Liver (tissue), 9 donors: ENCODE measurements around the gene PAX5. TPM values are rescaled to one million over a fixed set of nuclear protein-coding genes. Genes with fewer than 3 reads are reported as not detected.

Source experiments
- DNase-seq: peaks from one replicate; pipeline ENCODE4 v3.0.0-alpha.2; 2017; ENCODE audit warnings: low spot score
- H3K27ac ChIP-seq, 2 donors: one replicate each; pipeline ENCODE4 v1.7.0; 2013; ENCODE audit warnings: inconsistent platforms in 2 of 2, low read length in 2 of 2, control low read depth in 1 of 2, low read depth in 1 of 2, mild to moderate bottlenecking in 1 of 2
- H3K27me3 ChIP-seq, 4 donors: one replicate each; pipeline versions ENCODE4 v1.6.1 to v1.7.0; 2013; ENCODE audit warnings: low read length in 3 of 4, inconsistent platforms in 1 of 4, mild to moderate bottlenecking in 1 of 4, moderate library complexity in 1 of 4; ENCODE audit not compliant: control insufficient read depth in 4 of 4, insufficient read depth in 4 of 4
- H3K36me3 ChIP-seq, 4 donors: one replicate each; pipeline versions ENCODE4 v1.6.1 to v1.7.0; 2013; ENCODE audit warnings: low read length in 3 of 4, mild to moderate bottlenecking in 3 of 4, low read depth in 1 of 4, moderate library complexity in 1 of 4; ENCODE audit not compliant: control insufficient read depth in 4 of 4, insufficient read depth in 3 of 4
- H3K4me1 ChIP-seq, 4 donors: one replicate each; pipeline versions ENCODE4 v1.6.1 to v1.7.0; 2013; ENCODE audit warnings: low read length in 3 of 4, mild to moderate bottlenecking in 3 of 4, moderate library complexity in 1 of 4; ENCODE audit not compliant: control insufficient read depth in 4 of 4, insufficient read depth in 4 of 4
- H3K4me3 ChIP-seq, 3 donors: one replicate each; pipeline versions ENCODE4 v1.6.1 to v1.7.0; 2013; ENCODE audit warnings: low read length in 3 of 3, control low read depth in 1 of 3, low read depth in 1 of 3, mild to moderate bottlenecking in 1 of 3
- H3K9ac ChIP-seq, 2 donors: one replicate each; pipeline ENCODE4 v1.7.0; 2013; ENCODE audit warnings: low read length in 2 of 2, mild to moderate bottlenecking in 2 of 2, moderate library complexity in 2 of 2, control low read depth in 1 of 2, low read depth in 1 of 2
- H3K9me3 ChIP-seq, 4 donors: one replicate each; pipeline versions ENCODE4 v1.6.1 to v1.7.0; 2013; ENCODE audit warnings: low read length in 3 of 4; ENCODE audit not compliant: control insufficient read depth in 4 of 4
- EGR1 ChIP-seq, 2 donors: IDR thresholded peaks; 2 replicates each; pipeline ENCODE4 v1.6.1; 2016 to 2018; ENCODE audit warnings: antibody characterized with exemption in 2 of 2, low read depth in 2 of 2
- FOXA1 ChIP-seq: IDR thresholded peaks from 2 replicates; pipeline ENCODE4 v1.6.1; 2016; ENCODE audit warnings: antibody characterized with exemption
- GABPA ChIP-seq, 2 donors: IDR thresholded peaks in 1 of 2; conservative IDR thresholded peaks in 1 of 2; 2 replicates each; pipeline ENCODE4 v1.6.1; 2016; ENCODE audit warnings: antibody characterized with exemption in 2 of 2, mild to moderate bottlenecking in 1 of 2, moderate library complexity in 1 of 2
- HNF4A ChIP-seq, 2 donors: conservative IDR thresholded peaks; 2 replicates each; pipeline ENCODE4 v1.6.1; 2016; ENCODE audit warnings: antibody characterized with exemption in 2 of 2, mild to moderate bottlenecking in 2 of 2
- HNF4G ChIP-seq: IDR thresholded peaks from 2 replicates; pipeline ENCODE4 v1.6.1; 2016; ENCODE audit warnings: antibody characterized with exemption
- JUND ChIP-seq, 2 donors: IDR thresholded peaks; 2 replicates each; pipeline ENCODE4 v1.6.1; 2016; ENCODE audit warnings: antibody characterized with exemption in 2 of 2
- NR2F2 ChIP-seq: IDR thresholded peaks from 2 replicates; pipeline ENCODE4 v1.6.1; 2016; ENCODE audit warnings: antibody characterized with exemption
- RAD21 ChIP-seq, 2 donors: IDR thresholded peaks; 2 replicates each; pipeline ENCODE4 v1.6.1; 2016; ENCODE audit warnings: antibody characterized with exemption in 2 of 2, mild to moderate bottlenecking in 2 of 2
- RXRA ChIP-seq, 2 donors: IDR thresholded peaks; 2 replicates each; pipeline ENCODE4 v1.6.1; 2017 to 2018; ENCODE audit warnings: antibody characterized with exemption in 2 of 2, mild to moderate bottlenecking in 1 of 2
- SP1 ChIP-seq: IDR thresholded peaks from 2 replicates; pipeline ENCODE4 v1.6.1; 2018; ENCODE audit warnings: antibody characterized with exemption, mild to moderate bottlenecking
- YY1 ChIP-seq: IDR thresholded peaks from 2 replicates; pipeline ENCODE4 v1.6.1; 2016; ENCODE audit warnings: antibody characterized with exemption, mild to moderate bottlenecking
- WGBS: extraction: QIAGEN DNeasy Blood & Tissue Kit; methylation state at CpG from one replicate; pipeline ENCODE4 v1.1.7; 2013; 5-methylcytosine and 5-hydroxymethylcytosine counted together
- polyA plus RNA-seq, 2 donors: library from polyadenylated mRNA; stranded (reverse) in 1 of 2; unstranded in 1 of 2; fragments of 200-250 nt in 1 of 2; fragments of >200 nt in 1 of 2; fragmentation: Nextera tagmentation in 1 of 2; extraction: Ambion mirVana in 1 of 2; gene quantifications; one replicate each; pipeline versions ENCODE4 v1.2.1 to v1.2.3, GENCODE V29; 2013 to 2015
- total RNA-seq, 2 donors: library from RNA; depleted of rRNA; stranded (reverse); fragments of >200 nt; gene quantifications; one replicate each; pipeline ENCODE4 v1.2.3, GENCODE V29; 2014
- TF ChIP-seq, protein P1 (sequence below): IDR thresholded peaks from 2 replicates; pipeline ENCODE4 v1.6.1; 2016; ENCODE audit warnings: antibody characterized with exemption
- TF ChIP-seq, protein P2 (sequence below): IDR thresholded peaks from 2 replicates; pipeline ENCODE4 v1.6.1; 2016; ENCODE audit warnings: antibody characterized with exemption
- TF ChIP-seq, protein P3 (sequence below): fragments of 150-350 bp; IDR thresholded peaks from 2 replicates; pipeline ENCODE4 v1.5.1; 2017; ENCODE audit warnings: improper control_type of control experiment, low read depth, low read length; ENCODE audit not compliant: missing input control
- TF ChIP-seq, protein P4 (sequence below): IDR thresholded peaks from 2 replicates; pipeline ENCODE4 v1.6.1; 2016; ENCODE audit warnings: antibody characterized with exemption, mild to moderate bottlenecking
- TF ChIP-seq, protein P5 (sequence below): IDR thresholded peaks from 2 replicates; pipeline ENCODE4 v1.6.1; 2016; ENCODE audit warnings: antibody characterized with exemption
- donor health status: healthy.
- donor health status: healthy.
- donor health status: healthy.
- donor health status: healthy.
- donor health status: healthy.

PAX5 gene
- total and polyA plus RNA-seq, 4 donors = 0.05 to 2.7 (median 0.11) TPM

DNA sequence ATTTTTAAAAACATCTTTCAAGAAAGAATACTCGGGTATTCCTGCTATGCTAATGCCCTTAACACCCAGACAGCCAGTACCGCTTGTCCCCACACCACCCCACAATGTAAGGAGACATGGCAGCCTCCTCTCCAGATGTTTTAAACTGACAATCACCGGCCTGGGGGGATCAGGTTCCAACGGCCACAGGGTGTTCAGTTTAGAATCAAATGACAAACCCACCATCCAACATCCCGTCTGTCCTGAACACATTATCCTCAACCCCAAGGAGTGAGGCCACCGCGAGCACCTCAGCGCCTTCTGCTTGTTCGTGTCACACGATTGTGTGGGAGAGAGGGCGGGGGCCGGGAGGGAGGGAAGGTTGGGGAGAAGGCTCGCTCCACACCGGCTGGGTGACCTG is 152.8 kb downstream of the PAX5 start (continued):
- TF ChIP-seq FOXA1 = no peak

DNA sequence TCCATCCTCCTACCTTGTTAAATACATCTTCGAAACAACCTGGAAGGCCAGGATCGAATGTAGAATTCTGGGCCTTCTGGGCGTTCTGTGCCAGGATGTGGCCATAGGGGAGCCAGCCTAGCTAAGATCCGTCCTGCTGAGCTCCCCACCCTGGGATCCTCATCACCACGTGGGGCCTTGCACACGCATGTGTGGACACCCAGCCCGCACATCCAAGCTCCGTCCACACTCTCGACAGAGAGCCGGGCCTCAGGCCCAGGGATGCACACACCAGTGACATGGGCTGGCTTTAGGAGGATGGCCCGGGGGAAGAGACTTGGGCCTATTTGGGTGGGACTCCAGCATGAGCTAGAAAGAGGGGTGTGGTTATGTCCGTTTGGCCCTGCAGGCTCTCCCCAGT is 154.0 kb downstream of the PAX5 start:
- H3K27me3 ChIP-seq = peaks cover 0 to 5% (median 0%) of the 10 kb centered on the region in 4 donors
- H3K9me3 ChIP-seq = no peaks in the 10 kb centered on the region
- TF ChIP-seq, protein P1, sequence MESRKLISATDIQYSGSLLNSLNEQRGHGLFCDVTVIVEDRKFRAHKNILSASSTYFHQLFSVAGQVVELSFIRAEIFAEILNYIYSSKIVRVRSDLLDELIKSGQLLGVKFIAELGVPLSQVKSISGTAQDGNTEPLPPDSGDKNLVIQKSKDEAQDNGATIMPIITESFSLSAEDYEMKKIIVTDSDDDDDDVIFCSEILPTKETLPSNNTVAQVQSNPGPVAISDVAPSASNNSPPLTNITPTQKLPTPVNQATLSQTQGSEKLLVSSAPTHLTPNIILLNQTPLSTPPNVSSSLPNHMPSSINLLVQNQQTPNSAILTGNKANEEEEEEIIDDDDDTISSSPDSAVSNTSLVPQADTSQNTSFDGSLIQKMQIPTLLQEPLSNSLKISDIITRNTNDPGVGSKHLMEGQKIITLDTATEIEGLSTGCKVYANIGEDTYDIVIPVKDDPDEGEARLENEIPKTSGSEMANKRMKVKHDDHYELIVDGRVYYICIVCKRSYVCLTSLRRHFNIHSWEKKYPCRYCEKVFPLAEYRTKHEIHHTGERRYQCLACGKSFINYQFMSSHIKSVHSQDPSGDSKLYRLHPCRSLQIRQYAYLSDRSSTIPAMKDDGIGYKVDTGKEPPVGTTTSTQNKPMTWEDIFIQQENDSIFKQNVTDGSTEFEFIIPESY = no peak
- TF ChIP-seq NR2F2 (no peak), YY1 (no peak), GABPA (IDR thresholded peaks at IDR 0.05 in 1 of 2, conservative IDR thresholded peaks at IDR 0.05 in 1 of 2) (no peak), HNF4A (conservative IDR thresholded peaks at IDR 0.05) (no peak), RXRA (IDR thresholded peaks at IDR 0.05) (no peak), EGR1 (IDR thresholded peaks at IDR 0.05; ENCODE audit: low read depth in 2 of 2) (no peak), FOXA1 (no peak), HNF4G (no peak), JUND (IDR thresholded peaks at IDR 0.05) (no peak), SP1 (no peak), RAD21 (IDR thresholded peaks at IDR 0.05) (no peak)
- TF ChIP-seq, protein P2, sequence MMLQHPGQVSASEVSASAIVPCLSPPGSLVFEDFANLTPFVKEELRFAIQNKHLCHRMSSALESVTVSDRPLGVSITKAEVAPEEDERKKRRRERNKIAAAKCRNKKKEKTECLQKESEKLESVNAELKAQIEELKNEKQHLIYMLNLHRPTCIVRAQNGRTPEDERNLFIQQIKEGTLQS = no peak
- TF ChIP-seq, protein P3, sequence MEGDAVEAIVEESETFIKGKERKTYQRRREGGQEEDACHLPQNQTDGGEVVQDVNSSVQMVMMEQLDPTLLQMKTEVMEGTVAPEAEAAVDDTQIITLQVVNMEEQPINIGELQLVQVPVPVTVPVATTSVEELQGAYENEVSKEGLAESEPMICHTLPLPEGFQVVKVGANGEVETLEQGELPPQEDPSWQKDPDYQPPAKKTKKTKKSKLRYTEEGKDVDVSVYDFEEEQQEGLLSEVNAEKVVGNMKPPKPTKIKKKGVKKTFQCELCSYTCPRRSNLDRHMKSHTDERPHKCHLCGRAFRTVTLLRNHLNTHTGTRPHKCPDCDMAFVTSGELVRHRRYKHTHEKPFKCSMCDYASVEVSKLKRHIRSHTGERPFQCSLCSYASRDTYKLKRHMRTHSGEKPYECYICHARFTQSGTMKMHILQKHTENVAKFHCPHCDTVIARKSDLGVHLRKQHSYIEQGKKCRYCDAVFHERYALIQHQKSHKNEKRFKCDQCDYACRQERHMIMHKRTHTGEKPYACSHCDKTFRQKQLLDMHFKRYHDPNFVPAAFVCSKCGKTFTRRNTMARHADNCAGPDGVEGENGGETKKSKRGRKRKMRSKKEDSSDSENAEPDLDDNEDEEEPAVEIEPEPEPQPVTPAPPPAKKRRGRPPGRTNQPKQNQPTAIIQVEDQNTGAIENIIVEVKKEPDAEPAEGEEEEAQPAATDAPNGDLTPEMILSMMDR = no peak
- TF ChIP-seq, protein P4, sequence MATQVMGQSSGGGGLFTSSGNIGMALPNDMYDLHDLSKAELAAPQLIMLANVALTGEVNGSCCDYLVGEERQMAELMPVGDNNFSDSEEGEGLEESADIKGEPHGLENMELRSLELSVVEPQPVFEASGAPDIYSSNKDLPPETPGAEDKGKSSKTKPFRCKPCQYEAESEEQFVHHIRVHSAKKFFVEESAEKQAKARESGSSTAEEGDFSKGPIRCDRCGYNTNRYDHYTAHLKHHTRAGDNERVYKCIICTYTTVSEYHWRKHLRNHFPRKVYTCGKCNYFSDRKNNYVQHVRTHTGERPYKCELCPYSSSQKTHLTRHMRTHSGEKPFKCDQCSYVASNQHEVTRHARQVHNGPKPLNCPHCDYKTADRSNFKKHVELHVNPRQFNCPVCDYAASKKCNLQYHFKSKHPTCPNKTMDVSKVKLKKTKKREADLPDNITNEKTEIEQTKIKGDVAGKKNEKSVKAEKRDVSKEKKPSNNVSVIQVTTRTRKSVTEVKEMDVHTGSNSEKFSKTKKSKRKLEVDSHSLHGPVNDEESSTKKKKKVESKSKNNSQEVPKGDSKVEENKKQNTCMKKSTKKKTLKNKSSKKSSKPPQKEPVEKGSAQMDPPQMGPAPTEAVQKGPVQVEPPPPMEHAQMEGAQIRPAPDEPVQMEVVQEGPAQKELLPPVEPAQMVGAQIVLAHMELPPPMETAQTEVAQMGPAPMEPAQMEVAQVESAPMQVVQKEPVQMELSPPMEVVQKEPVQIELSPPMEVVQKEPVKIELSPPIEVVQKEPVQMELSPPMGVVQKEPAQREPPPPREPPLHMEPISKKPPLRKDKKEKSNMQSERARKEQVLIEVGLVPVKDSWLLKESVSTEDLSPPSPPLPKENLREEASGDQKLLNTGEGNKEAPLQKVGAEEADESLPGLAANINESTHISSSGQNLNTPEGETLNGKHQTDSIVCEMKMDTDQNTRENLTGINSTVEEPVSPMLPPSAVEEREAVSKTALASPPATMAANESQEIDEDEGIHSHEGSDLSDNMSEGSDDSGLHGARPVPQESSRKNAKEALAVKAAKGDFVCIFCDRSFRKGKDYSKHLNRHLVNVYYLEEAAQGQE = no peak
- TF ChIP-seq, protein P5, sequence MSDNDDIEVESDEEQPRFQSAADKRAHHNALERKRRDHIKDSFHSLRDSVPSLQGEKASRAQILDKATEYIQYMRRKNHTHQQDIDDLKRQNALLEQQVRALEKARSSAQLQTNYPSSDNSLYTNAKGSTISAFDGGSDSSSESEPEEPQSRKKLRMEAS = no peak
- H3K9ac ChIP-seq = no peak overlapping the region
- no peak for DNase-seq
- H3K4me1 ChIP-seq = no peaks in the 10 kb centered on the region
- WGBS = 93% methylated on average over 12 of the region's 12 CpGs
- no peak overlapping the region for H3K27ac ChIP-seq
- H3K36me3 ChIP-seq = no peaks in the 10 kb centered on the region
- H3K4me3 ChIP-seq = no peak overlapping the region
